Transverse colon (tissue), 4 donors: ENCODE data around the gene WNT9A. TPM values are rescaled to one million over a fixed set of nuclear protein-coding genes. Genes with fewer than 3 reads are reported as not detected.

Source experiments
- DNase-seq: peaks from one replicate; pipeline ENCODE4 v3.0.0-alpha.2; 2019
- H3K27ac ChIP-seq, 4 donors: fragments of 200-600 bp; sonication (generic); 2 replicates each; pipeline ENCODE4 v1.5.1; 2016 to 2018; ENCODE audit warnings: inconsistent platforms in 4 of 4
- H3K27me3 ChIP-seq: fragments of 200-600 bp; sonication (generic); 2 replicates; pipeline ENCODE4 v1.5.1; 2017; ENCODE audit warnings: inconsistent platforms
- H3K36me3 ChIP-seq, 4 donors: fragments of 200-600 bp; sonication (generic); 2 replicates each; pipeline ENCODE4 v1.5.1; 2017 to 2019; ENCODE audit warnings: inconsistent platforms in 4 of 4
- H3K4me1 ChIP-seq, 4 donors: fragments of 200-600 bp; sonication (generic); 2 replicates each; pipeline ENCODE4 v1.5.1; 2017 to 2020; ENCODE audit warnings: inconsistent platforms in 4 of 4
- H3K4me3 ChIP-seq, 4 donors: fragments of 200-600 bp; sonication (generic); 1 replicate in 1 of 4; 2 replicates in 3 of 4; pipeline versions ENCODE4 v1.5.1 to v1.6.1; 2017 to 2019; ENCODE audit warnings: inconsistent platforms in 4 of 4
- H3K9me3 ChIP-seq, 2 donors: fragments of 200-600 bp; sonication (generic); 2 replicates each; pipeline ENCODE4 v1.5.1; 2017 to 2019; ENCODE audit warnings: inconsistent platforms in 2 of 2
- EP300 ChIP-seq: sonication (generic); formaldehyde crosslinking; IDR thresholded peaks from one replicate; pipeline ENCODE4 v1.6.1; 2017; ENCODE audit warnings: antibody characterized with exemption, low read depth
- POLR2A ChIP-seq: fragments of 450-650 bp; IDR thresholded peaks from one replicate; pipeline ENCODE4 v1.6.1; 2016; ENCODE audit warnings: antibody characterized with exemption, mild to moderate bottlenecking, moderate library complexity
- POLR2AphosphoS5 ChIP-seq, 3 donors: sonication (generic); formaldehyde crosslinking; IDR thresholded peaks; one replicate each; pipeline ENCODE4 v1.6.1; 2016; ENCODE audit warnings: antibody characterized with exemption in 3 of 3
- WGBS, 2 donors: methylation state at CpG; one replicate each; pipeline ENCODE4 v1.1.5; 2018; ENCODE audit warnings: low coverage in 1 of 2; 5-methylcytosine and 5-hydroxymethylcytosine counted together
- in situ Hi-C, 4 donors: fragments of 200-750 bp; cut with MboI; loops; one replicate each; pipeline versions ENCODE4 v1.15.0 to v1.15.1; 2017; ENCODE audit warnings: low sequenced_read_pairs in 3 of 4, low pct_ligation_motif_present in 1 of 4, low pct_unique_long_range_greater_than_20kb in 1 of 4
- intact Hi-C: fragments of 100-400 bp; cut with DNase I; formaldehyde crosslinking; loops from one replicate; pipeline ENCODE4 v1.15.1; 2023; ENCODE audit warnings: low total_unique reads
- total RNA-seq, 4 donors: library from RNA; depleted of rRNA; stranded (reverse); fragments of >200 nt; gene quantifications; one replicate each; pipeline ENCODE4 v1.1.0, GENCODE V29; 2016
- TF ChIP-seq, protein P1 (sequence below), 5 experiments: fragments of 200-600 bp in 3 of 5; fragments of 450-650 bp in 2 of 5; sonication (generic) in 3 of 5; IDR thresholded peaks; 1 replicate in 2 of 5; 2 replicates in 3 of 5; pipeline ENCODE4 v1.5.1; 2016 to 2017; ENCODE audit warnings: antibody characterized with exemption in 5 of 5, inconsistent platforms in 3 of 5, mild to moderate bottlenecking in 2 of 5, moderate library complexity in 1 of 5

Gene WNT9A
- total RNA-seq, 4 donors from 2014 or later: 1.2 to 4.0 (median 1.8) TPM

DNA sequence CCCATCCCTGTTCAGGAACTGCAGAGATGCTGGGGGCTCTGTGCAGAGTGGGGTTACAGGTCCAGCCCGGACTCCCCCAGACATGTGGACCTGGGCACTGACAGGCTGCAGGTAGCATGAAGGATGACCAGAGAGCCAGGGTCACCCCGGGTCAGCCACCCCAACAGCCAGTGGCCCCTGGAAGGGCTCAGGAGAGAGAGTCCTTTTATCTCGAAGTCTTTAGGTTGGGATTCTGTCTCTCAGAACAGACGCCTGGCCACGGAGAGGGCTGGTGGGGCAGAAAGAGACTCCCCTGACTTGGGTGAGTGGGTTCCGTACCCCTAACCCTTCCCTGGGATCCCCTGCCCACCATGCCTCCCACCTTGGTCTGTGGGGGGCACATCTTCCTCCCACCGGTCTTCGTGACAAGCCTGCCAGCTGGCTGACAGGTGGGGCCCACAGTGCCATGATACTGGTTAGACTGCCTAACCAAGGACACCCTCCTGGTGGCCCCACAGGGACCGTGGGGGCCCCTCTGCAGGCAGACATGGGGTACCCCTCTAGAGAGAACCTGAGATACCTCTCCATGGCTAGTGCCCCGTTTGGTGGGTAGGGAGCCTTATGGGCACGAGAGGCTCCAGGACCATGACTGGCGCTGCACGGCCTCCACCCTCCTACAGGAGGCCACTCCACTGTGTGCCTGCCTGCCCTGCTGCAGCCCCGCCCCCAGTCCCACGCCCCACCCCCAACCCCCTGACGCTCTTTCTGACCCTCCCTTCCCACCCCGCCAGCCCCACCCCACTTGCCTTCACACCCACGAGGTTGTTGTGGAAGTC is 24.2 kb downstream of the WNT9A start:
- intact Hi-C loops: no loop called here
- no peak overlapping the region for H3K4me3 ChIP-seq

DNA sequence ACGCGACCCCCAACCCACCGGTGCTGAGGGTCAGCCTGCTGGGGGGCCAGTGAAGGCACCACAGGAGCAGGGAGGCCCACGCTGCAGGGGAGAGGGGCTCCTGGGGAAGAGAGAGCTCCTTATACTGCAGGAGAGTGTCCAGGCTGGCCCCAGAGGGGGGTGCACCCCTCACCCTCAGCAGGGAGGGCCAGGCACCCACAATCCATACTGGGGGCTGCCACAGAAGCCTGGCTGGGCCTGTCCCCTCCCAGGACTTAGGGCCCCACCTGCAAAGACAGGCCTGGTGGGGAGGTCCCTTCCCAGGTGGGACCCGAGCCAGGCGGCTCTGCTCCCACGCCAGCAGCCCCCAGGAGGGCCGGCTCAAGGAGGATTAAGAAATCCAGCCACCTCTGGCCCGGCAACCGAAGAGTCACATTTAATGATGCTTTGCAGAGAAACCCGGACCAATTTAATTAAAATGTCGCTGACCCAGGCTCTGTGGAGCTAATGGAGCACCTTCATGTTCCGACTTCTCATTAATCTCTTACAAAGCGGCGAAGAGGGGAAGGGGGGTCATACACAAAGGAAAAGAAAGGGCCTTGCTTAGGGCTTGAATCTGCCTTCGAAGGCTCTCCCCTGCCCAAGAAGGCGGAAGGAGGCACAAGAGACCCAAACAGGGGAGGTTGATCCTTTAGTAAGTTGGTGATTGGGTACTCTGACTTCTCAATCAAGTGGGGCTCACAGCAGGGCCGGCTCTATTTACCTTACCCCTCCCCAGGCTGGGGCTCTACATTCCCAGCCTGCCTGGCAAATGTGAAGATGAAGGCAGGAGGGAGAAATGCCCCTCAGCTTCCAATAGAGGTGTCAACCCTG is 25.0 kb downstream of the WNT9A start:
- Histone ChIP-seq H3K27me3 (no peaks in the 10 kb centered on the region), H3K4me3 (no peak overlapping the region), H3K9me3 (no peaks in the 10 kb centered on the region), H3K36me3 (no peaks in the 10 kb centered on the region), H3K27ac (no peak overlapping the region), H3K4me1 (no peaks in the 10 kb centered on the region)
- WGBS, 2 donors: 83 to 85% methylated on average over 5 to 16 of the region's 18 CpGs
- TF ChIP-seq EP300 (no peak), POLR2AphosphoS5 (IDR thresholded peaks at IDR 0.05) (no peak), POLR2A (no peak)
- TF ChIP-seq, protein P1, sequence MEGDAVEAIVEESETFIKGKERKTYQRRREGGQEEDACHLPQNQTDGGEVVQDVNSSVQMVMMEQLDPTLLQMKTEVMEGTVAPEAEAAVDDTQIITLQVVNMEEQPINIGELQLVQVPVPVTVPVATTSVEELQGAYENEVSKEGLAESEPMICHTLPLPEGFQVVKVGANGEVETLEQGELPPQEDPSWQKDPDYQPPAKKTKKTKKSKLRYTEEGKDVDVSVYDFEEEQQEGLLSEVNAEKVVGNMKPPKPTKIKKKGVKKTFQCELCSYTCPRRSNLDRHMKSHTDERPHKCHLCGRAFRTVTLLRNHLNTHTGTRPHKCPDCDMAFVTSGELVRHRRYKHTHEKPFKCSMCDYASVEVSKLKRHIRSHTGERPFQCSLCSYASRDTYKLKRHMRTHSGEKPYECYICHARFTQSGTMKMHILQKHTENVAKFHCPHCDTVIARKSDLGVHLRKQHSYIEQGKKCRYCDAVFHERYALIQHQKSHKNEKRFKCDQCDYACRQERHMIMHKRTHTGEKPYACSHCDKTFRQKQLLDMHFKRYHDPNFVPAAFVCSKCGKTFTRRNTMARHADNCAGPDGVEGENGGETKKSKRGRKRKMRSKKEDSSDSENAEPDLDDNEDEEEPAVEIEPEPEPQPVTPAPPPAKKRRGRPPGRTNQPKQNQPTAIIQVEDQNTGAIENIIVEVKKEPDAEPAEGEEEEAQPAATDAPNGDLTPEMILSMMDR (IDR thresholded peaks at IDR 0.05): no peak
- intact Hi-C loops: no loop called here
- no peak for DNase-seq
- in situ Hi-C loops: no loop called here

More for the DNA sequence above, 24.2 kb downstream of the WNT9A start:
- no peak for TF ChIP-seq POLR2AphosphoS5 (IDR thresholded peaks at IDR 0.05)
- no peak for TF ChIP-seq POLR2A
- no peak for TF ChIP-seq EP300
- TF ChIP-seq, protein P1 (IDR thresholded peaks at IDR 0.05): no peak
- no peak for DNase-seq
- no peaks in the 10 kb centered on the region for H3K4me1 ChIP-seq
- H3K9me3 ChIP-seq: no peaks in the 10 kb centered on the region
- H3K27me3 ChIP-seq: no peaks in the 10 kb centered on the region
- no peaks in the 10 kb centered on the region for H3K36me3 ChIP-seq
- 80% methylated on average over 17 of the region's 18 CpGs; no CpG with 5 or more reads in 1 of the 2 donors for WGBS, 2 donors
- no peak overlapping the region for H3K27ac ChIP-seq
- in situ Hi-C loops: no loop called here

DNA sequence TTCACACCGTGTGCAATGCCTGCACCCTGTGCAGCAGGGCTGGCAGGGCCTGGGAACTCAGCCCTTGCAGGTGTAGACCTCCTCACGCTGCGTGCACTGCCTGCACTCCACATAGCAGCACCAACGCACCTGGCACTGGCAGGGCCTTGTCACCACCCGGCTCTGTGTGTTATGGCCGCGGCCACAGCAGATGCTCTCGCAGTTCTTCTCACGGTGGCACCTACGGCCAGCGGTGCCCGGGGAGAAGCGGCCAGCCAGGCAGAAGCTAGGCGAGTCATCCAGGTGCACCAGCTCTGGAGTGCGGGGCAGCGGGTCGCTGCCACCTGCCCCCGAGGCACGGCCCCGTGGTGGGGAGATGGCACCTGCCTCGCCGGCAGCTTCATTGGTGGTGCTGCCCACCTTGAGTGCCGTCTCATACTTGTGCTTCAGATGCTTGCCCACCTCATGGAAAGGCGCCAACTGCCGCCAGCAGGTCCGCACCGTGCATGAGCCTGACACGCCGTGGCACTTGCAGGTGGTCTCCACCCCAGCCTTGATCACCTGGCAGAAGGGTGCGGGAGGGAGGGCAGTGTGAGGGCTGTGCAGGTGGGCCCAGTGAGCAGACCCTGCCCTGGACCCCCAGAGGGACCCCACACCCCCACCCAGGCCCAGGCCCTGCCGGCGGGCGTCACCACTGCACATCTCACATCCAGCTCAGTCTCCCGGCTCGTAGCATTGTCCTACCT is 26.1 kb downstream of the WNT9A start:
- no peaks in the 10 kb centered on the region for H3K36me3 ChIP-seq
- in situ Hi-C loops (no loop called here), intact Hi-C loops (no loop called here)
- H3K27ac ChIP-seq: no peak overlapping the region
- WGBS, 2 donors: 89% methylated on average over 35 of the region's 35 CpGs; no CpG with 5 or more reads in 1 of the 2 donors
- no peaks in the 10 kb centered on the region for H3K9me3 ChIP-seq
- no peaks in the 10 kb centered on the region for H3K4me1 ChIP-seq
- no peaks in the 10 kb centered on the region for H3K27me3 ChIP-seq
- DNase-seq: no peak
- TF ChIP-seq, protein P1 (IDR thresholded peaks at IDR 0.05): no peak
- TF ChIP-seq POLR2AphosphoS5 (IDR thresholded peaks at IDR 0.05): no peak
- TF ChIP-seq EP300: no peak
- TF ChIP-seq POLR2A: no peak
- H3K4me3 ChIP-seq: no peak overlapping the region

DNA sequence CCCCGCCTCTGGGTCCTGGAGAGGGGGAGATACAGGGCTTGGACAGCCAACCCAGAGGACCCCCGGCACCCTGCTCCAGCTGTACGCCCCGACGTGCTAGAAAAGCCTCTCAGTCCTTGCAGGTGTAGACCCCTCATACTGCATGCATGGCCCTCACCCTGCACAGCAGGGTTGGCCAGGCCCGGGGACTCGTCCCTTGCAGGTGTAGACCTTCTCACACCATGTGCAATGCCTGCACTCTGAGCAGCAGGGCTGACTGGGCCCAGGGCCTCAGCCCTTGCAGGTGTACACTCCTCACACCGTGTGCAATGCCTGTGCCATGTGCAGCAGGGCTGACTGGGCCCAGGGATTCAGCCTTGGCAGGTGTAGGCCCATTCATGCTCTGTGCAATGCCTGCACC is 26.8 kb downstream of the WNT9A start:
- 88% methylated on average over 7 of the region's 8 CpGs; no CpG with 5 or more reads in 1 of the 2 donors for WGBS, 2 donors
- no peaks in the 10 kb centered on the region for H3K4me1 ChIP-seq
- in situ Hi-C loops: no loop called here
- no peak for TF ChIP-seq EP300
- no peak for TF ChIP-seq POLR2AphosphoS5 (IDR thresholded peaks at IDR 0.05)
- TF ChIP-seq, protein P1 (IDR thresholded peaks at IDR 0.05): no peak
- no peak for TF ChIP-seq POLR2A
- no peak for DNase-seq
- no peak overlapping the region for H3K27ac ChIP-seq
- H3K27me3 ChIP-seq: no peaks in the 10 kb centered on the region
- intact Hi-C loops: no loop called here
- H3K36me3 ChIP-seq: no peaks in the 10 kb centered on the region
- no peak overlapping the region for H3K4me3 ChIP-seq
- no peaks in the 10 kb centered on the region for H3K9me3 ChIP-seq
